GM19438 (cell line): ENCODE data around the gene TRAF2.
"Not testable (repeated sequence)": the region's sequence is repeated elsewhere in the genome, so short reads cannot be mapped to it uniquely, and the experiment has no call there.

ENCODE experiments used
- ATAC-seq: cut with Tn5 transposase; IDR thresholded peaks from one replicate; pipeline ENCODE4 v1.9.1; 2021; ENCODE audit warnings: low read depth; ENCODE audit not compliant: unreplicated experiment

Gene TRAF2

DNA sequence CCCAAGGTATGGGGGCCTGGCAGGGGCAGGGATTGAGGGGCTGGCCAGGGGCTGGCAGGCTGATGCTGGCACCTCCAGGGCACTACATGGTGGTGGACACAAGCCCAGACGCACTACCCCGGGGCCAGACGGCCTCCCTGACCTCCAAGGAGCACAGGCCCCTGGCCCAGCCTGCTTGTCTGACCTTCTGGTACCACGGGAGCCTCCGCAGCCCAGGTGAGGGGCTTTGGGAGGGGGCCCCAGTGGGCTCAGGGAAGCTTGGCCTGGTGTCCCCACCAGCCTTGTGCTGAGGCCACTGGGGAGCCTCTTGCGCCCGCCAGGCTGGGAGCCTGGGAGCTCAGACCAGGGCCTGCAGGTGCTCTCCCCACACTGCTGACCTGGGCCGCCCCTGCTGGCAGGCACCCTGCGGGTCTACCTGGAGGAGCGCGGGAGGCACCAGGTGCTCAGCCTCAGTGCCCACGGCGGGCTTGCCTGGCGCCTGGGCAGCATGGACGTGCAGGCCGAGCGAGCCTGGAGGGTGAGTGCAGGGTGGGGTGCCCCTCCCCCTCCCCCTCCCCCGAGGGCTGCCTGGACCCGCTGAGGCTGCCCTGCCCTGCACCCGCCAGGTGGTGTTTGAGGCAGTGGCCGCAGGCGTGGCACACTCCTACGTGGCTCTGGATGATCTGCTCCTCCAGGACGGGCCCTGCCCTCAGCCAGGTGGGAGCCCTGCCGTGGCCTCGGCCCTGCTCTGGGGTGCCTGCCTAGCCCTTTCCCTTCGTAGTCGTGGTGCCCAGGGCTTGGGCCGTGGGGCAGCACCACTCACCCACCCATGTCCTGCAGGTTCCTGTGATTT, 28.5 kb upstream of the TRAF2 start:
- no peak for ATAC-seq

DNA sequence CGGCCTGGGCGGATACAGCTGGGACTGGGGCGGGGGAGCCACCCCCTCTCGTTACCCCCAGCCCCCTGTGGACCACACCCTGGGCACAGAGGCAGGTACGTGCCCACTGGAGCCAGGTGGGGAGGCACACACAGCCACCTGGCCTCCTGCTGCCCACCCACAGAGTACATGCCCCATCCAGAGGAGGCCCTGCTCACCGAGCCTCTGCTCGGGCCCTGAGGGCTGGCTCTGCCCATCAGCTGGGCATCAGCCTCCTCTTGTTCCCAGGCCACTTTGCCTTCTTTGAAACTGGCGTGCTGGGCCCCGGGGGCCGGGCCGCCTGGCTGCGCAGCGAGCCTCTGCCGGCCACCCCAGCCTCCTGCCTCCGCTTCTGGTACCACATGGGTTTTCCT, 27.9 kb upstream of the TRAF2 start:
- ATAC-seq = no peak

DNA sequence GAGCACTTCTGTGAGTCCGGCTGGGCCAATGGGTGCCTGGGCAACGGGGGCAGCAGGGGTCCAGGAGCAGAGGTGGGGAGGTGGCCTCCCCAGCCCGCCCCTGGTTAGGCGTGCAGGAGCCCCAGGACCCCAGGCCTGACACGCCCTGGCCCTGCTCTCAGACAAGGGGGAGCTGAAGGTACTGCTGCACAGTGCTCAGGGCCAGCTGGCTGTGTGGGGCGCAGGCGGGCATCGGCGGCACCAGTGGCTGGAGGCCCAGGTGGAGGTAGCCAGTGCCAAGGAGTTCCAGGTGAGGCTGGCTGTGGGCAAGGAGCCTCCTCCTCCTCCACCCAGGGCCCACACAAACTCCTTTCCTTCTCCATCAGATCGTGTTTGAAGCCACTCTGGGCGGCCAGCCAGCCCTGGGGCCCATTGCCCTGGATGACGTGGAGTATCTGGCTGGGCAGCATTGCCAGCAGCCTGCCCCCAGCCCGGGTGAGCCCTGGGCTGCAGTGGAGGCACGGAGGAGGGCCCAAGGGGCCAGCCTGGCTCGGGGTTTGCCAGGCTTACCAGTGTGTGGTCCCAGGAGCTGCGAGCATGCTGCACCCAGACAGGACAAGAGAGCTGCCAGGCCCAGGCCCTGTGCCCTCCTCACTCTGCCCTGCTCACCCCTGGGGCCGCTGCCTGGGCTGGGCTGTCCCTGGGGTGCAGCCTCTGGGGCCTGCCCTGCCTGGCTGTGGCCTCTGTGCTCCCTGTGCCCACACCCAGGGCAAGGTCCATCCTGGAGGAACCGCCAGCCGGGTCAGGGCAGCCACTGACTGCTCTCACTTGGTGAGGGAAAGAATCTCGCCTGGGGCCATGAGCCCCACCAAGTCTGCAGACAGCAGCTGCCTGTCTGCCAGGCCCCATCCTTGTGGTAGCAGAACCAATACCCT, 27.2 kb upstream of the TRAF2 start:
- no peak for ATAC-seq

DNA sequence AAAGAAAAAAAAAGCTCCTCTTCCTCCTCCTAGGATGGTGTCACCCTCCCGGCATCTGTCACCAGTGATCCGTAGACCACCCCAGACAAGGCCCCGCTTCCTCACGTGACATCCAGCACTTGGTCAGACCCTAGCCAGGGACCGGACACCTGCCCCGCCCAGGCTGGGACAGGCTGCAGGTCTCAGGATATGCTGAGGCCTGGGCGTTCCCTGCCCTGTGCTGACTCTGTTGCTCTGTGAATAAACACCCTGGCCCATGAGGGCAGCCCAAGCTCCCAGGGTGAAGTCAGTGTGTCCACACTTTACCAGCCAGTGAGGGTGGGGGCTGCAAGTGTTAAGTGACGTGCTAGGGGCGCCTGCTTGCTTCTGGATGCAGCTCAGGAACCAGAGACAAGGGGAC, 25.8 kb upstream of the TRAF2 start:
- ATAC-seq = no peak

DNA sequence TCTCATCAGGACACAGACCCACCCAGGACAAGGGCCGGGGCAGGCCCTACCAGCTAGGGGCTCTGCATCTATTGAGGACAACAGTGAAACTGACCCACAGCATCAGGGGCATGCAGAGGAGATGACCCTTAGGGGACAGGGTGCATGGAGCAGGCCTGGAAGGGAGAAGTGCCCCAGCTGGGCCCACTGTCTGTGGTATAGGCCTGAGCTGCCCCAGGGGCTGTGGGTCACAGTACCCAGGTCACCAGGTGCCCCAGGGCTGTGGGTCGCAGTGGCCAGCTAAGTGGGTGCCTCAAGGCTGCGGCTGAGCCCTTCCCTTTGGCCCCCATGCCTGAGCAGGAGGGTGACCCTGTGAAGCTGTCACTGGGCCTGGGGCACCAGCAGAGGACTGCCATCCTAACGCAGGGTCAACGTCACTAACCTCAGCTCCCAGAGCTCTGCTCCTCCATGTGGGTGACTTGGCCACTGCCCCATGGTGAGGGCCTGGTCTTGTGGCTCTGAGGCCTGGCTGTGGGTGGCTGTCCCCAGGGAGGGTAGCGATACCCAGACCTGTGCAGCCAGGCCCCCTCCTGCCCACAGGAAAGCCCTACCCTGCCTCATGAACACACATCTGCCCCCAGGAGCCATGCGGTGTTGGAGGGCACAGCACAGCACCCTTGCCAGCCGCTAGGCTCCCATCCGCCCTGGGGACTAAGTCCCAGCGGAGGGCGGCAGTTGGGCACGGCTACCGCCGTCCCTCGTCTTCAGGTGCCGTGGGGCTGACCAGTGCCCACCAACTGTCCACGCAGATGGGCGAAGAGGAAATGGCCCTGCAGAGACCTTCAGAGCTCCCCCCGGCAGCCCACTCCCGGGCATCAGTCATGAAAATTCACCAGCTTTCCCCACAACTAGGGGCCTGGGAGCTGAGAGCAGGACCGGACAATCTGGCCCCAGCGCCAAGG, 25.1 kb upstream of the TRAF2 start:
- ATAC-seq = no peak

DNA sequence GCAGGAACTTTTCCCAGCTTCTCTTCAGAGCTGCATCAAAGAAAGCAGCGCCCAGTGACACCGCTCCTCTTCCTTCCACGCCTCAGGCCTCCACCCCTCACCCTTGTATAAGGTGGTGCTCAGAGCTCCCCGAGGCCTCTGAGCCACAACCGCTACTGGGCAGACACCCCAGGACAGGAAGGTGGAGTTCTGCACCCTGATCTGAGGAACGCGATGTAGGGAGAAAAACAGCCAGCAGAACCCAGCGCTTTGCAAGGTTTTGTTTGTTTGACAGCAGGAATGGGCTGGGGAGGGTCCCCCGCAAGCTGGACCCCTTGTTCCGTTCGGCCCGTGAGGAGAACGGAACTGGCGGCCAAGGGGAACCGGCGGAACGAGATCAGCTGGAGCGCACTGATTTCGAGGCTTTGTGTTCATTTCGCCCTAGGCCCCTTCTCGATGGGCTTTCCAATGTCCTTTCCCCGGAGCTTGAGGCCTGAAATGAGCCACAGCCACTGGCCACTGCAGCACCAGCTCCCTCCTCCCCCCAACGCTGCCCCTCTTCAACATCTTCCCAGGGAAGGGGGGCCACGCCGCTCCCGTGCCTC, 24.4 kb upstream of the TRAF2 start:
- no peak for ATAC-seq

DNA sequence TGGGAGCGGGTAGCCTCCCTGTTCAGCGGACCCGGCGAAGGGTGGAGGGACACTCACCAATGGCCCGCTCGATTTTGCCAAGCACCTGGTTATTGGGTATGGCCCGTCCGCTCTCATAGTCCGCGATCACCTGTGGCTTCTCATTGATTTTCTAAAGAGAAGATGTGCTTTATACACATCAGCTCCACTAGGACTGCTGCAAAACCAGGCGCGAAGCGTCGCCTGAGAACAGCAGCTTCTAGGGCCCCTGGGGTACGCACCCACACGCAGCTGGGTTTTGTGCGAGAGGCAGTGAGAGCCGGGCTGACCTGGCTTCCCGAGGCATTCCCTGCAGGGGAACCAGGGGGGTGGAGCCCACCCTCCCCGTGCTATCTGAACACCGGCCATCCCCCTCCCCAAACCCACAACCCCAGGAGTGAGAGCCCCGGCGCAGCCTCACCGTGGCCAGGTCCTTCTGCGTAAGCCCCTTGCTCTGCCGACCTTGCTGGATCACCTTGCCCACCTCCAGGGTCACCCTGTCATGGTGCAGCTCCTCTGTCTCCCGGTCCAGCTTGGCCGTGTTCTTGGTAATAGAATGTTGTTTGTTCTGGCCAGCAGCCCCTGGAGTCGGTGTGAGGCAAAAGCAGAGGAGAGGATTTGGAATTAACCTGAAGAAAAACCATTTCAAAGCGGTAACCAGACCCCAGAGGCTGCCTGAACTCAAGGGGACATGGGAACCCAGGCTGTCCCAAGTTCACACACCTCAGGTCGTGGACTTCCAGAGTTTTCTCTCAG, 23.3 kb upstream of the TRAF2 start:
- ATAC-seq = no peak

DNA sequence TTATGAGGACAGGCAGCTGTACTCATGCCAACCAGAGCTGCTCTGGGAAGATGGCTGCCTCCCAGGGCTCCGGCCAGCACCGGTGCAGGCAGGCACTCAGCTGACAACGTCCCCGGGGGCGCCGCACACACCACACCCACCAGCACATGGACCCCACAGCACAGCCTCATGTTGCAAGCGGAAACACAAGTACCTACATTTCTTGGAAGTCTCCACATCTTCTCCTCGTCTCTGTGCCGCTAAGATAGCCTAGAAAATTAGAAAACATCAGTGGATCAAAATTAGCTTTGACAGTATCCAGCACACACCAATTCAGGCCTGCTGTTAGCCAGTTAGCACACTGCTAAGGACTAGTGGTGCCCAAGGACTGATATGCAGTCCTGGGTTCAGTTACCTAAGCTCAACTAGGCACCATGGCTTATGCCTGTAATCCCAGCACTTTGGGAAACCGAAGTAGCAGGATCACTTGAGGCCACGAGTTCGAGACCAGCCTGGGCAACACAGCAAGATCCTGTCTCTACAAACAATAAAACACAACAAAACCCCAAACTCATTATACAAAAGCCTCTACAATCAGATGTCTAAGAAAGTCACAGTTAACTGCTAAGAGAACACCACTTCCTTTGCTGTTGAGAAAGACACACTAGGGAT, 22.6 kb upstream of the TRAF2 start:
- no peak for ATAC-seq

DNA sequence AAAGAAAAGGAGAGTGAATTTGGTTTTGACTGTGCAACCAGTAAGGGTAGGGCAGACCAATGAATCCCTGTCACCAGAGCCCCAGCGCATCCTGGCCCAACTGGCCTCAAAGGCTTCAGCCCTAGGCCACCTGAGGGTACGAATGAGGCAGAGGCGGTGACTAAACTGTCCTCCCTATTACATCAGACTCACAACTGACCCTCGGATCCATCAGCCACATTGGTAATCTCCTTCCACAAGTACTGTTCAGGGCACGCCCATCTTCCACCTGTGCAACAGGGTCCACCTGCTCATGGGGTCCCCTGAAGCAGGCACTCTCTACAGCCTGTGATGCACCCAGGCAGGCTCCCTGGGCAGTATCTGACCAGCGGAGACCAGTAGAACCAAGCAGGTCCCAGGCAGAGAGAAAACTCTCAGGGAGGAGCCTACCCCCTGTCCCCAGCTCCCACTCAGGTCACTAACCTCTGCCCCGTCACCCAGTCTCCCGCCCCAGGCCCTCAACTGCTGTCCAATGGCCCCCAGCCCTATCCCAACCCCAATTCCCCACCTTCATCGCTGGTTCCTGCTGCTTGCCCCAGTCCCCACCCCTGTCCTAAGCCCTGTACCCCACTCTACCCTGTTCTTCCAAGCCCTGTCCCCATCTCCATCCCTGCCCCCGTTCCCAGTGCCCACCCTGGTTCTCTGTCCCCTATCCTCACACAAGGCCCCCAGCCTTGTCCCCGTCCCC, 21.1 kb upstream of the TRAF2 start:
- ATAC-seq = no peak

DNA sequence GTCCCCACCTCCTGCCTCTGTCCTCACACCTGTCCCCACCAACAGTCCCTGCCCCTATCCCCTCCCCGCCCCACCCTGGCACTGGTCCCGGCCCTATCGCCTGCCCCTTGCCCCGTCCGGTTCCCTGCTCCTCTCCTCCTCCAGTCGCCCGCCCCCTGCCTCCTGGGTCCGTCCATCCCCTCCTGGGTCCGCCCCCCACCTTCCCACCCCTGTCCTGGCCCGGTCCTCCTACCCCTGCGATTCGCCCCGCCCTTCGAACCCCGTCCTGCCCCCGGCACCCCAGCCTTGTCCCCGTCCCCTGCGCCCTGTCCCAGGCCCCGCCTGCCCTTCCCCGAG, 20.6 kb upstream of the TRAF2 start:
- no peak for ATAC-seq

DNA sequence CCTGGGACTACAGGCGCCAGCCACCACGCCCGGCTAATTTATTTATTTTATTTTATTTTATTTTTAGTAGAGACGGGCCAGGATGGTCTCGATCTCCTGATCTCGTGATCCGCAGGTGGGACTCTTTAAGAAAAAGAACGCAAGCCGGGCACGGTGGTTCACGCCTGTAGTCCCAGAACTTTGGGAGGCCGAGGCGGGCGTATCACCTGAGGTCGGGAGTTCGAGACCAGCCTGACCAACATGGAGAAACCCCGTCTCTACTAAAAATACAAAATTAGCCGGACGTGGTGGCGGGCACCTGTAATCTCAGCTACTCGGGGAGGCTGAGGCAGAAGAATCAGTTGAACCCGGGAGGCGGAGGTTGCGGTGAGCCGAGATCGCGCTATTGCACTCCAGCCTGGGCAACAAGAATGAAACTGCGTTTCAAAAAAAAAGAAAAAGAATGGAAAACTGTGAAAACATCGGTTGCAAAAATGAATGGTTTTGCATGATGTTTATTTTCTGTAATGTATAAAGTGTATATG, 19.4 kb upstream of the TRAF2 start:
- not testable (repeated sequence) for ATAC-seq

DNA sequence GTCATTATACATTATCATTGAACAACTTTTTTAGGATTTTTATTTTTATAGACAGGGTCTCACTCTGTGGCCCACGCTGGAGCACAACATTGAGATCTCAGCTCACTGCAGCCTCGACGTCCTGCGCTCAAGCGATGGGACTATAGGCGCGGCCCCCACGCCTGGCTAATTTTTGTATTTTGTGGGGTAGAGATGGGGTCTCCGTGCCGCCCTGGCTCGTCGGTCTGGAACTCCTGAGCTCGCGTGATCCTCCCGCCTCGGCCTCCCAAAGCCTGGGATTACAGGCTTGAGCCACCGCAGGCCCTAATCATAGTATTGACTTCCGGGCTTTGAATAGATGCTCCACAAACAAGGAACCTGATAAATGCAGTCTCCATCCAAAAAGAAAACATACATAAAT, 18.8 kb upstream of the TRAF2 start:
- ATAC-seq = no peak

DNA sequence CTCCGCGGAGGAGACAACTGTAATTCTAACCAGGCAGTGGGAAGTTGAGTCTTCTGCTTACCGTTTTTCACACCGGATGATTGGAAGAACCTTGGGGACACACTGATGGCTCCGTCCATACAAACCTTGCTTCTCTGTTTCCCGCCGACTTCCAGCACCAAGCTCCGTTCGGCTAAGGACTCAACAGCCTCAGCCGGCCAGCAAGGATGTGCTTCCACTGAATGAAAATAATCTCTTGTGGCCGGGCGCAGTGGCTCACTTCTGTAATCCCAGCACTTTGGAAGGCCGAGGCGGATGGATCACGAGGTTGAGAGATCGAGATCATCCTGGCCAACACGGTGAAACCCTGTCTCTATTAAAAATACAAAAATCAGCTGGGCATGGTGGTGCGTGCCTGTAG, 18.4 kb upstream of the TRAF2 start:
- ATAC-seq = no peak

DNA sequence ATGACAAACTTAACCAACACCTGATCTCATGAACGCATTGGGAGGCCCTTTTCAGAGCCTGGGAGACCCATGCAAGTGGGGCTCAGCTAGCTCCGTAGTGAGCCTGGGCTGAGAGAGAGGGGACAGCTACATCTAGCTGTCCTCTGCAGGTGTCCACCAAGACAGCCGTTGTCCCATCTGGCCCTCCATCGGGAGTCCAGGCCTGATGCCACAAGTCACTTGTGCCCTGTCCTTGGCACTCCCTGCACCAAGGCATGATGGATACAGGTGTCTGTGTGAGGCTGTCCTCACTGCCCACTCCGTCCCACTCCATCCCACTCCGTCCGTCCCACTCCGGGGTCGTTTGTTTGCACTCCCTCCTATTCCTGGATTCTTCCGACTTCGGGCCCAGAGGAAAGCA, 17.7 kb upstream of the TRAF2 start:
- no peak for ATAC-seq

DNA sequence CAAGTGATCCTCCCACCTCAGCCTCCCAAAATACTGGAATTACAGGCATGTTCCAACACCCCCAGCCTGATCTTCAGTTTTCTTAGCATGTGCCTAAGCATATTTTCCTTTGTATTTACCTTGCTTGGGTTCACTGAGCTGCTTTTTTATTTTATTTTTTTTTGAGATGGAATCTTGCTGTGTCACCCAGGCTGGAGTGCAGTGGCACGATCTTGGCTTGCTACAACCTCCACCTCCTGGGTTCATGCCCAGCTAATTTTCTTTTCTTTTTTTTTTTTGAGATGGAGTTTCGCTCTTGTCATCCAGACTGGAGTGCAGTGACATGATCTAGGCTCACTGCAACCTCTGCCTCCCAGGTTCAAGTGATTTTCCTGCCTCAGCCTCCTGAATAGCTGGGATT, 16.7 kb upstream of the TRAF2 start:
- ATAC-seq = not testable (repeated sequence)

DNA sequence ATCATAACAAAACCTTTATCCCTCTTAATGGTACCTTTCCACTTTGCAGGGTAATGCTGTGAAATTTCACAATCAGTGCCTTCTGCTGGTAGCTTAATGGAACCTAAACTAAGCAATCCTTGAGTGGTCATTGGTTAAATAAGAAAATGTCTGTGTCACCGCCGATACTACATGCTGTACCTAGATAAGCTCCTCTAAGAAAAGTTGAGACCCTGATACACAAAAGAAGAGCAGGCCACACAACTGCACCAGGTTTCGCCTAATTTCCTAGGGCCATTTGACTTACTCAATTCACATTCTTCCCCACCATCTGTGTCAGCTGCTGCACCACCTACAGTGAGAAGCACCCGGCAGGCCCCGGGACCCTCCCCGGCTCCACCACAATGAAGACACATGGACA, 11.2 kb upstream of the TRAF2 start:
- no peak for ATAC-seq

DNA sequence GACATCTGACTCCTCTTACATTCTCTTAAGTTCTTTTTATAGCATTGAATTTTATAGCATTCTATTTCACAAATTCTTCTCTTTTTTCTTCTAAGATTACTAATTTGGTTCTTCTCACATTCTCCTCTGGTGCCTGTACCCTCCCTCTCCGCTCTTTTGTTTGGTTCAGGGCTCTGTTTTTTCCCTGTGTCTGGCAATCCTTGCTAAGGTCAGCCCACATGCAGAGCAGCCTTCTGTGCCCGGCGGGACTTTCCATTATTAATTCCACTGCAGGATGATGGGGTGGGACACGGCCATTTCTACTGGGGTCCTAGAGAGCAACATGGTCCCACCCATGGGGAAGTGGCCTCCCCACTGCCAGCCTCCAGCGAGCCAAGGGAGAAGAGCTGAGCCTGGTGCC, 9.8 kb upstream of the TRAF2 start:
- ATAC-seq = no peak

DNA sequence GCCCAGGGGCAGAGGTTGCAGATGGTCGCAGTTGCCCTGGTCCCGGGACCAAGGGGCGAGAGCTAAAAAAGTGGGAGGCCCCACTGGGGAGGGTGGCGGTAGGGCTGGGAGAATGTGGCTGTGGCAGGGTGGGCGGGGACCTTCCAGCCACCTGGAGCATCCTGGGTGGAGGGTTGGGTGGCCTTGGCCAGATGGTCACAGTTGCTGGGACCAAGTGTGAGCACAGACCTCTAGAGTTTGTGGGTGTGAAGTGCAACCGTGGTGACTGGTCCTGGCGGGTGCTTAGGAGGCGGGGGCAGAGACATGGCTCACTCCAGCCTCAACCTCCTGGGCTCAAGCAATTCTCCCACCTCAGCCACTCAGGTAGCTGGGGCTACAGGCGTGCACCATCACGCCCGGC, 5.7 kb upstream of the TRAF2 start:
- no peak for ATAC-seq
